Measurements from ENCODE around the gene ATRAID. TPM values are rescaled to one million over a fixed set of nuclear protein-coding genes. Genes with fewer than 3 reads are reported as not detected.
"Not testable (repeated sequence)": the region's sequence is repeated elsewhere in the genome, so short reads cannot be mapped to it uniquely, and the experiment has no call there.

Gene ATRAID
- total and polyA plus RNA-seq, 2 donors (not counting 3 experiments of a cell fraction or from before 2014, with no cell fraction given), result 84.3 to 283 TPM

GRCh38 chr2:27175781-27176180 lies 36.1 kb upstream of the ATRAID start:
- H3K4me2 ChIP-seq (ENCODE audit: insufficient read depth, low read length); H3K27ac ChIP-seq (ENCODE audit: insufficient read depth, low read depth, low read length); POLR2A ChIA-PET; FAIRE-seq; DNase-seq (ENCODE audit: low read depth, low spot score); H3K36me3 ChIP-seq (ENCODE audit: control insufficient read depth in 2 of 2, extremely low read depth in 1 of 2, insufficient read depth in 2 of 2, low read length in 2 of 2); H3K4me3 ChIP-seq (replicated peaks in 1 of 3; ENCODE audit: insufficient read depth in 1 of 3, low read depth in 1 of 3, low read length in 3 of 3); BruUV-seq (replicated peaks); H3K9me1 ChIP-seq (replicated peaks; ENCODE audit: control insufficient read depth, extremely low read depth, insufficient read depth, low read length); dilution Hi-C loops (cut with MboI; ENCODE audit: extremely low pct_ligation_motif_present, low sequenced_read_pairs); intact Hi-C loops (cut with micrococcal nuclease); H3K9ac ChIP-seq (replicated peaks; ENCODE audit: extremely low read depth, insufficient read depth, low read length); H4K20me1 ChIP-seq (replicated peaks; ENCODE audit: control insufficient read depth, extremely low read depth, insufficient read depth, low read length); H3K79me2 ChIP-seq (ENCODE audit: control insufficient read depth, insufficient read depth, low read length); H3K9me3 ChIP-seq (replicated peaks; ENCODE audit: control insufficient read depth, insufficient read depth, low read length); H2AFZ ChIP-seq (ENCODE audit: low read depth, low read length); H3K4me1 ChIP-seq (ENCODE audit: control insufficient read depth, extremely low read depth, insufficient read depth, low read length): not testable (repeated sequence)
- peaks cover 26 to 28% of the 10 kb centered on the region in 2 experiments for H3K27me3 ChIP-seq (ENCODE audit: control insufficient read depth in 2 of 2, insufficient read depth in 2 of 2, low read length in 2 of 2)
- CTCF ChIA-PET, result interaction anchor here (0.6 to 2.4 kb wide), 9 partner anchors 9 to 127 kb away, joined by 3 to 14 read pairs (median 4); partner anchors contain the start of gene KHK

- Histone ChIP-seq H3K9me3 (replicated peaks; ENCODE audit: control insufficient read depth, insufficient read depth, low read length) (no peaks in the 10 kb centered on the region), H3K27me3 (ENCODE audit: control insufficient read depth in 2 of 2, insufficient read depth in 2 of 2, low read length in 2 of 2) (peaks cover 18 to 23% of the 10 kb centered on the region in 2 experiments), H3K9ac (replicated peaks; ENCODE audit: extremely low read depth, insufficient read depth, low read length) (no peak overlapping the region), H3K79me2 (ENCODE audit: control insufficient read depth, insufficient read depth, low read length) (no peaks in the 10 kb centered on the region), H3K4me1 (ENCODE audit: control insufficient read depth, extremely low read depth, insufficient read depth, low read length) (no peaks in the 10 kb centered on the region), H3K36me3 (ENCODE audit: control insufficient read depth in 2 of 2, extremely low read depth in 1 of 2, insufficient read depth in 2 of 2, low read length in 2 of 2) (no peaks in the 10 kb centered on the region), H2AFZ (ENCODE audit: low read depth, low read length) (no peak overlapping the region), H3K4me3 (replicated peaks in 1 of 3; ENCODE audit: insufficient read depth in 1 of 3, low read depth in 1 of 3, low read length in 3 of 3) (no peak overlapping the region), H3K4me2 (ENCODE audit: insufficient read depth, low read length) (no peak overlapping the region), H4K20me1 (replicated peaks; ENCODE audit: control insufficient read depth, extremely low read depth, insufficient read depth, low read length) (no peaks in the 10 kb centered on the region), H3K27ac (ENCODE audit: insufficient read depth, low read depth, low read length) (no peak overlapping the region), H3K9me1 (replicated peaks; ENCODE audit: control insufficient read depth, extremely low read depth, insufficient read depth, low read length) (no peaks in the 10 kb centered on the region)
- TF ChIP-seq POLR2A (IDR thresholded peaks at IDR 0.05; ENCODE audit: low read depth, low read length), result no peak
- TF ChIP-seq MYC (IDR thresholded peaks at IDR 0.05; ENCODE audit: low read depth, low read length), result no peak
- no peak for TF ChIP-seq EZH2 (IDR thresholded peaks at IDR 0.05; ENCODE audit: borderline replicate concordance, low read depth, low read length, severe bottlenecking)
- no peak for TF ChIP-seq FOS (IDR thresholded peaks at IDR 0.05; ENCODE audit: borderline replicate concordance, insufficient read depth, low read length)
- TF ChIP-seq MAX (IDR thresholded peaks at IDR 0.05; ENCODE audit: insufficient read depth, insufficient read length), result no peak
- no peak for TF ChIP-seq POLR2AphosphoS5 (IDR thresholded peaks at IDR 0.05; ENCODE audit: insufficient read depth, low read depth, low read length)
- no peak for TF ChIP-seq GATA2 (IDR thresholded peaks at IDR 0.05; ENCODE audit: insufficient read depth, insufficient read length, low read depth, low read length)
- no peak for TF ChIP-seq JUN (IDR thresholded peaks at IDR 0.05; ENCODE audit: borderline replicate concordance, insufficient read depth, insufficient read length, low read depth)
- no peak for TF ChIP-seq CTCF (IDR thresholded peaks at IDR 0.05; ENCODE audit: extremely low read depth in 1 of 2, insufficient read depth in 1 of 2, low read depth in 1 of 2, low read length in 2 of 2)
- POLR2A ChIA-PET, result interaction anchor here (0.6 kb wide), 1 partner anchor 130 kb away, joined by 3 read pairs; no protein-coding TSS in a partner anchor
- BruUV-seq (replicated peaks), result no TSS peak
- CTCF ChIA-PET, result interaction anchor here (1.0 to 1.8 kb wide), 3 partner anchors 8 to 332 kb away, joined by 3 to 4 read pairs (median 4); no protein-coding TSS in a partner anchor
- dilution Hi-C loops (cut with MboI; ENCODE audit: extremely low pct_ligation_motif_present, low sequenced_read_pairs), result no loop called here
- DNase-seq (ENCODE audit: low read depth, low spot score) (no peak), FAIRE-seq (no peak)
- intact Hi-C loops (cut with micrococcal nuclease), result no loop called here
These were observed 34.1 kb upstream of the ATRAID start for GRCh38 chr2:27177441-27178351.

Data from endothelial cell of umbilical vein (primary cell).